Endodermal cell (in vitro differentiated cells): Measurements from ENCODE around the gene KRT16. TPM values are rescaled to one million over a fixed set of nuclear protein-coding genes. Genes with fewer than 3 reads are reported as not detected.

Experiments used
- DNase-seq: peaks from one replicate; pipeline ENCODE4 v3.0.0-alpha.2; 2017
- H3K27ac ChIP-seq: 2 replicates; pipeline ENCODE4 v1.5.1; 2013; ENCODE audit warnings: mild to moderate bottlenecking, low read depth, low read length, moderate library complexity
- H3K27me3 ChIP-seq: 2 replicates; pipeline ENCODE4 v1.6.1; 2013; ENCODE audit warnings: mild to moderate bottlenecking, low read length, moderate library complexity; ENCODE audit not compliant: insufficient read depth, control insufficient read depth, poor library complexity, severe bottlenecking
- H3K36me3 ChIP-seq: 2 replicates; pipeline ENCODE4 v1.7.0; 2013; ENCODE audit warnings: mild to moderate bottlenecking, low read length, moderate library complexity; ENCODE audit not compliant: control insufficient read depth, insufficient read depth
- H3K4me1 ChIP-seq: one replicate; pipeline ENCODE4 v1.7.0; 2013; ENCODE audit warnings: low read length; ENCODE audit not compliant: control insufficient read depth, insufficient read depth
- H3K4me3 ChIP-seq: 2 replicates; pipeline ENCODE4 v1.5.1; 2013; ENCODE audit warnings: mild to moderate bottlenecking, low read length, moderate library complexity
- H3K9ac ChIP-seq: 2 replicates; pipeline ENCODE4 v1.6.1; 2013; ENCODE audit warnings: mild to moderate bottlenecking, low read length, moderate library complexity; ENCODE audit not compliant: poor library complexity, severe bottlenecking; ENCODE audit errors: extremely low read depth
- H3K9me3 ChIP-seq: 2 replicates; pipeline ENCODE4 v1.6.1; 2013; ENCODE audit warnings: mild to moderate bottlenecking, low read length, moderate library complexity; ENCODE audit not compliant: control insufficient read depth
- H3K27ac Mint-ChIP-seq: 2 replicates; pipeline ENCODE4 v1.8.0; 2020; ENCODE audit warnings: mixed read lengths
- H3K27me3 Mint-ChIP-seq: 2 replicates; pipeline ENCODE4 v1.8.0; 2021; ENCODE audit warnings: mild to moderate bottlenecking, mixed read lengths; ENCODE audit not compliant: insufficient read depth
- H3K36me3 Mint-ChIP-seq: 2 replicates; pipeline ENCODE4 v1.8.0; 2020; ENCODE audit warnings: low read depth, mixed read lengths
- H3K4me1 Mint-ChIP-seq: 2 replicates; pipeline ENCODE4 v1.8.0; 2020; ENCODE audit warnings: mixed read lengths
- H3K4me3 Mint-ChIP-seq: 2 replicates; pipeline ENCODE4 v1.8.0; 2020; ENCODE audit warnings: mild to moderate bottlenecking, moderate library complexity, mixed read lengths
- H3K9me3 Mint-ChIP-seq: 2 replicates; pipeline ENCODE4 v1.8.0; 2020; ENCODE audit warnings: mild to moderate bottlenecking, mixed read lengths
- WGBS, 2 experiments: methylation state at CpG; one replicate each; pipeline versions ENCODE4 v1.1.5 to v1.1.7; 2013; ENCODE audit warnings: missing lambda C conversion rate in 2 of 2, mixed read lengths in 1 of 2; ENCODE audit not compliant: insufficient coverage in 1 of 2, insufficient read length in 1 of 2; 5-methylcytosine and 5-hydroxymethylcytosine counted together
- total RNA-seq, 2 donors: library from RNA; stranded (reverse); fragmentation: NEBNext Ultra II Directional in 1 of 2; extraction: Animal tissue kit (Norgen Biotek cat#: 25700) in 1 of 2; gene quantifications; 2 replicates in 1 of 2; 3 replicates in 1 of 2; pipeline ENCODE4 v1.2.1, GENCODE V29; 2021
- TF ChIP-seq, protein P1 (sequence below): fragments of 200-600 bp; sonication (generic); conservative IDR thresholded peaks from 2 replicates; pipeline ENCODE4 v1.5.0; 2021; ENCODE audit warnings: antibody characterized with exemption, mild to moderate bottlenecking

KRT16 gene
- total RNA-seq, 2 donors from 2014 or later, result not detected

DNA sequence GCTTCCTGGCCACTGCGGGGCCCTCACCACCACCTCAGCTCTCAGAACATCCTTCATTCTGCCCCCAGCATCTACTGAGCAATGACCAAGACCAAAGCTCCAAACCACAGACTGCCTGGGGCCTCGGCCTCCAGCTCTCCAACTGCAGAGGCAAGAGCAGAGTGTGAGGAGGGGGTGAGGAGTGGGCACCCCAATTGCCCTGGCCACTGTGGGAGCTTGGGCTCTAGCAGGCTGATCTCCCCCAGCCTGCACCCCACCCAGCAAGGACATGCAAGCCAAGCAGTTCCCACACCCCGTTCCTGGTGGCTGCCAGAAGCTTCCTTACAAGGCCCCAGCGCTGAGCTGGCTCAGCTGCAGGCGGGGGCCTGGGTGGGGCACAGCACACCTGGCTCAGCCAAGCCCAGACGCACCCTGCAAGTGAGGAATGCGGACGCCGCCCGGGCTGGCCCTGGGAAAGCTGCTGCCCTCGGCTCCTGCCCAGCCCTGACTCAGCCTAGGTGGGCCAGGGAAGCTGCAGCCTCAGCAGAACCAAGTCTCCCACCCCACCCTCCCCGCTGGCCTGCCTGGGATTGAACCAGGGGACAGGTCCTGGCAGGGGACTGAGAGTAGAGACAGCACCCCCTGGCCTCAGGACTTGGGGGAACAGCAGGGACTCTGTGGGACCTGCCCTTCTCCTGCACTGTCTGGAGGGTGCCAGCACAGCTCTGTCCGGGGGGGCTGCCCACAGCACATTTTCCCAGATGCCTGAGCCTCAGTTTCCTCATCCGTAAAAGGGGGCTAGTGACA, 41.5 kb upstream of the KRT16 start:
- 82 to 87% methylated on average over 6 to 14 of the region's 14 CpGs for WGBS, 2 experiments
- DNase-seq, result peak; percentile 81
- H3K4me3 Mint-ChIP-seq, result no peak overlapping the region
- no peaks in the 10 kb centered on the region for H3K27me3 Mint-ChIP-seq
- no peaks in the 10 kb centered on the region for H3K4me1 ChIP-seq
- H3K4me1 Mint-ChIP-seq, result no peaks in the 10 kb centered on the region
- TF ChIP-seq, protein P1, sequence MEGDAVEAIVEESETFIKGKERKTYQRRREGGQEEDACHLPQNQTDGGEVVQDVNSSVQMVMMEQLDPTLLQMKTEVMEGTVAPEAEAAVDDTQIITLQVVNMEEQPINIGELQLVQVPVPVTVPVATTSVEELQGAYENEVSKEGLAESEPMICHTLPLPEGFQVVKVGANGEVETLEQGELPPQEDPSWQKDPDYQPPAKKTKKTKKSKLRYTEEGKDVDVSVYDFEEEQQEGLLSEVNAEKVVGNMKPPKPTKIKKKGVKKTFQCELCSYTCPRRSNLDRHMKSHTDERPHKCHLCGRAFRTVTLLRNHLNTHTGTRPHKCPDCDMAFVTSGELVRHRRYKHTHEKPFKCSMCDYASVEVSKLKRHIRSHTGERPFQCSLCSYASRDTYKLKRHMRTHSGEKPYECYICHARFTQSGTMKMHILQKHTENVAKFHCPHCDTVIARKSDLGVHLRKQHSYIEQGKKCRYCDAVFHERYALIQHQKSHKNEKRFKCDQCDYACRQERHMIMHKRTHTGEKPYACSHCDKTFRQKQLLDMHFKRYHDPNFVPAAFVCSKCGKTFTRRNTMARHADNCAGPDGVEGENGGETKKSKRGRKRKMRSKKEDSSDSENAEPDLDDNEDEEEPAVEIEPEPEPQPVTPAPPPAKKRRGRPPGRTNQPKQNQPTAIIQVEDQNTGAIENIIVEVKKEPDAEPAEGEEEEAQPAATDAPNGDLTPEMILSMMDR, result no peak
- no peak overlapping the region for H3K9ac ChIP-seq
- no peak overlapping the region for H3K27ac Mint-ChIP-seq
- H3K27me3 ChIP-seq, result no peaks in the 10 kb centered on the region
- no peaks in the 10 kb centered on the region for H3K36me3 Mint-ChIP-seq
- no peak overlapping the region for H3K4me3 ChIP-seq
- no peaks in the 10 kb centered on the region for H3K9me3 ChIP-seq
- H3K27ac ChIP-seq, result no peak overlapping the region
- no peaks in the 10 kb centered on the region for H3K9me3 Mint-ChIP-seq
- no peaks in the 10 kb centered on the region for H3K36me3 ChIP-seq

- no peaks in the 10 kb centered on the region for H3K27me3 Mint-ChIP-seq
- H3K4me1 Mint-ChIP-seq, result peaks cover 1% of the 10 kb centered on the region
- H3K4me3 Mint-ChIP-seq, result no peak overlapping the region
- no peak for DNase-seq
- no peaks in the 10 kb centered on the region for H3K27me3 ChIP-seq
- TF ChIP-seq, protein P1, result no peak
- H3K36me3 ChIP-seq, result no peaks in the 10 kb centered on the region
- no peak overlapping the region for H3K4me3 ChIP-seq
- H3K9ac ChIP-seq, result no peak overlapping the region
- no peak overlapping the region for H3K27ac Mint-ChIP-seq
- H3K9me3 ChIP-seq, result no peaks in the 10 kb centered on the region
- no peaks in the 10 kb centered on the region for H3K9me3 Mint-ChIP-seq
- no peaks in the 10 kb centered on the region for H3K4me1 ChIP-seq
- H3K36me3 Mint-ChIP-seq, result no peaks in the 10 kb centered on the region
- no peak overlapping the region for H3K27ac ChIP-seq
- WGBS, 2 experiments, result 92% methylated on average over 5 of the region's 5 CpGs; no CpG with 5 or more reads in 1 of the 2 experiments
Measured at GRCh38 chr17:41653421-41653820, 40.9 kb upstream of the KRT16 start.

GRCh38 chr17:41652461-41652970, 39.9 kb upstream of the KRT16 start:
- no peak overlapping the region for H3K9ac ChIP-seq
- 92 to 100% methylated on average over 1 to 5 of the region's 5 CpGs for WGBS, 2 experiments
- H3K27ac Mint-ChIP-seq, result no peak overlapping the region

More at GRCh38 chr17:41652461-41652970, 39.9 kb upstream of the KRT16 start:
- Mint-ChIP-seq H3K4me3 (no peak overlapping the region), H3K4me1 (peaks cover 1% of the 10 kb centered on the region), H3K27me3 (no peaks in the 10 kb centered on the region), H3K9me3 (no peaks in the 10 kb centered on the region), H3K36me3 (no peaks in the 10 kb centered on the region)
- Histone ChIP-seq H3K9me3 (no peaks in the 10 kb centered on the region), H3K4me1 (no peaks in the 10 kb centered on the region), H3K27ac (no peak overlapping the region), H3K27me3 (no peaks in the 10 kb centered on the region), H3K36me3 (no peaks in the 10 kb centered on the region), H3K4me3 (no peak overlapping the region)
- TF ChIP-seq, protein P1, result no peak
- DNase-seq, result peak; percentile 46
